Measurements from ENCODE around the gene NDUFS6.

The NDUFS6 gene

DNA sequence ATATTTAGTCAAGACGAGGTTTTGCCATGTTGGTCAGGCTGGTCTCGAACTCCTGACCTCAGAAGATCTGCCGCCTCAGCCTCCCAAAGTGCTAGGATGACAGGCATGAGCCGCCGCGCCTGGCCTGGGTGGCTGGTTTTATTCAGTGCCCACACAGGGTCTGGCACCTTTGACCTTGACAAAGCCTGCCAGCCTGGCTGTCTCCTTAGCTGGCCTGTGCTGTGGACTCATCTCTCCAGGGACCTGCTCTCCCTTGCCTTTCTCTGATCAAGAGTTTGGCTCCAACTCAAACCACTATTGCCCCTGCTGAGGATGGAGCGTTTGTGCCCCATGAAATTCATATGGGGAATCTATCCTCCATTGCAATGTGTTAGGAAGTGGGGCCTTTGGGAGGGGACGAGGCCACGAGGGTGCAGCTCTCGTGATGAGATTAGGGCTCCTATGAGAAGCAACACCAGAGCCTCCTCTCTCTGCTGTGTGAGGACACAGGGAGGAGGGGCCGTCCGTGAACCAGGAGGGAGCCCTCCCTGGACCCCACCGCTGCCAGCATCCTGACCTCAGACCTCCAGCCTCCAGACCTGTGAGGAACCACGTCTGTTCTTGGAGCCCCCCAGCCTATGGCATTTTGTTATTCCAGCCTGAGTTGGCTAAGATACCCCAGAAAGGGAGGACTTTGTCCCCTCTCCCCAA lies 46.5 kb upstream of the NDUFS6 start:
- Histone ChIP-seq H3K36me3 (ENCODE audit: control insufficient read depth in 1 of 2, insufficient read depth in 2 of 2, low read length in 2 of 2) (no peaks in the 10 kb centered on the region), H3K4me2 (ENCODE audit: low read length) (no peak overlapping the region), H3K4me1 (ENCODE audit: control insufficient read depth in 1 of 2, insufficient read depth in 2 of 2, low read length in 2 of 2) (no peaks in the 10 kb centered on the region), H3K79me2 (ENCODE audit: control insufficient read depth, insufficient read depth, low read length, poor library complexity) (no peaks in the 10 kb centered on the region), H4K8ac (ENCODE audit: low read depth, low read length) (no peak overlapping the region), H3K9me3 (ENCODE audit: insufficient read depth, low read depth, low read length) (peaks cover 1% of the 10 kb centered on the region), H3K23ac (ENCODE audit: low read length) (no peak overlapping the region), H3K79me1 (ENCODE audit: low read length) (no peaks in the 10 kb centered on the region), H2AK5ac (ENCODE audit: low read length) (no peak overlapping the region), H4K91ac (ENCODE audit: low read depth, low read length) (no peak overlapping the region), H3K18ac (ENCODE audit: low read length) (no peak overlapping the region), H3K9ac (ENCODE audit: low read length) (no peak overlapping the region), H2BK12ac (ENCODE audit: low read length) (no peak overlapping the region), H2BK5ac (ENCODE audit: low read depth, low read length, poor library complexity) (no peak overlapping the region), H3K4me3 (ENCODE audit: low read depth, low read length) (no peak overlapping the region), H3K27ac (ENCODE audit: low read depth, low read length) (no peak overlapping the region), H2BK120ac (ENCODE audit: insufficient read depth, low read length, poor library complexity) (no peak overlapping the region), H2AFZ (ENCODE audit: insufficient read depth, low read length, poor library complexity) (no peak overlapping the region), H3K27me3 (ENCODE audit: insufficient read depth, low read length) (no peaks in the 10 kb centered on the region), H3K14ac (ENCODE audit: low read length) (no peak overlapping the region), H4K12ac (ENCODE audit: low read depth, low read length) (no peak overlapping the region), H3K4ac (ENCODE audit: low read depth, low read length) (no peak overlapping the region)
- DNase-seq: no peak
- no CpG with 5 or more reads among the region's 14 CpGs for WGBS (ENCODE audit: extremely low coverage, insufficient coverage, insufficient read length)

DNA sequence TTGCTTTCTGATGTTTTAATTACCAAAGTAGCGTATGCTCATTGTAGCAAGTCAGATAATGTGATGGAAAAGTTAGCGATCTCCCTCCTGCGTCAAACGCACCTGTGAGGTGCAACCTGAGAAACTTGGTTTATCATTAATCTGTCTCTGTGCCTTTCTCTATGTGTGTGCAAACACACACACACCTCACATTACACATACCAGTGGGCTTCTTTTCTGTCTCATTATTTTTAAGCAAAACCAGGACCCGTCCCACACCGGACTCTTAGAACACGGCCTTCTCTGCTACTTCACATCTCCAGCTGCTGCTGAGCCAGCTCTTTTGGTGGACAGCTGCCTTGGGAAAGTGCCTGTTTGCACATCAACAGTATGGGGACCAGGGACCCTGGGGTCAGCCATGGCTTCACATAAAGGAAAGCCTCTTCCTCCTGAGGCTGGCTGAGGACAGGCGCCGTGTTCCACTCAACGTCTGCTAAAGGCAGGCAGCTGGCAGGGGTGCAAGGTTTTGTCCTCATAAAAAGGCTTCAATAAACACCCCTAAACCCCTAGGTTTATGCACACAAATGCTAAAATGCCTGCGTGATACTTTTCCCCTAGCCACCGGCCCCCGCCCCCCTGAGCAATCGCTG lies 45.8 kb upstream of the NDUFS6 start:
- Histone ChIP-seq H3K9me3 (ENCODE audit: insufficient read depth, low read depth, low read length) (peaks cover 1% of the 10 kb centered on the region), H3K36me3 (ENCODE audit: control insufficient read depth in 1 of 2, insufficient read depth in 2 of 2, low read length in 2 of 2) (no peaks in the 10 kb centered on the region), H3K27me3 (ENCODE audit: insufficient read depth, low read length) (no peaks in the 10 kb centered on the region), H4K8ac (ENCODE audit: low read depth, low read length) (no peak overlapping the region), H3K4me1 (ENCODE audit: control insufficient read depth in 1 of 2, insufficient read depth in 2 of 2, low read length in 2 of 2) (no peaks in the 10 kb centered on the region), H3K79me1 (ENCODE audit: low read length) (no peaks in the 10 kb centered on the region), H3K27ac (ENCODE audit: low read depth, low read length) (no peak overlapping the region), H2AFZ (ENCODE audit: insufficient read depth, low read length, poor library complexity) (no peak overlapping the region), H3K79me2 (ENCODE audit: control insufficient read depth, insufficient read depth, low read length, poor library complexity) (no peaks in the 10 kb centered on the region), H3K4ac (ENCODE audit: low read depth, low read length) (no peak overlapping the region), H2BK120ac (ENCODE audit: insufficient read depth, low read length, poor library complexity) (no peak overlapping the region), H2AK5ac (ENCODE audit: low read length) (no peak overlapping the region), H4K91ac (ENCODE audit: low read depth, low read length) (no peak overlapping the region), H3K23ac (ENCODE audit: low read length) (no peak overlapping the region), H3K9ac (ENCODE audit: low read length) (no peak overlapping the region), H4K12ac (ENCODE audit: low read depth, low read length) (no peak overlapping the region), H2BK5ac (ENCODE audit: low read depth, low read length, poor library complexity) (no peak overlapping the region), H3K4me3 (ENCODE audit: low read depth, low read length) (no peak overlapping the region), H3K14ac (ENCODE audit: low read length) (no peak overlapping the region), H2BK12ac (ENCODE audit: low read length) (no peak overlapping the region), H3K4me2 (ENCODE audit: low read length) (no peak overlapping the region), H3K18ac (ENCODE audit: low read length) (no peak overlapping the region)
- no CpG with 5 or more reads among the region's 14 CpGs for WGBS (ENCODE audit: extremely low coverage, insufficient coverage, insufficient read length)
- no peak for DNase-seq

DNA sequence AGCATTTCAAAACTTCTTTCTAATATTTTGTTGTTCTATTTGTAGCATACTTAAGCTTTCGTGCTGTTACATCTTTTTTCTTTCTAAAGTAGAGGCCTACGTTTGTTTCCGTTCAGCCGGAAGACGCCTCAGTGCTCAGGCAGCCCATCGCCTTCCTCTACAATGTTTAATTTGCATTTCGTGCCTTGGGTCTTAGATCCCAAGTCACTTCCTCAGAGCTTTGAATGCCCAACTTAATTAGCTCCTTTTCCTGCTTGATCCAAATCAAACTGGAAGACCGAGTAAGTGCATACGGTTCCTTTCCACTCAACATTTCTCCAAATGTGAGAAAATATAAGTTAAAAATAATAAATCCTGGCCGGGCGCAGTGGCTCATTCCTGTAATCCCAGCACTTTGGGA lies 44.7 kb upstream of the NDUFS6 start:
- Histone ChIP-seq H3K27me3 (ENCODE audit: insufficient read depth, low read length) (no peaks in the 10 kb centered on the region), H3K9ac (ENCODE audit: low read length) (no peak overlapping the region), H4K12ac (ENCODE audit: low read depth, low read length) (no peak overlapping the region), H3K9me3 (ENCODE audit: insufficient read depth, low read depth, low read length) (peaks cover 1% of the 10 kb centered on the region), H3K4me3 (ENCODE audit: low read depth, low read length) (no peak overlapping the region), H3K14ac (ENCODE audit: low read length) (no peak overlapping the region), H3K4me2 (ENCODE audit: low read length) (no peak overlapping the region), H3K18ac (ENCODE audit: low read length) (no peak overlapping the region), H3K4ac (ENCODE audit: low read depth, low read length) (no peak overlapping the region), H4K8ac (ENCODE audit: low read depth, low read length) (no peak overlapping the region), H3K79me1 (ENCODE audit: low read length) (no peaks in the 10 kb centered on the region), H3K36me3 (ENCODE audit: control insufficient read depth in 1 of 2, insufficient read depth in 2 of 2, low read length in 2 of 2) (no peaks in the 10 kb centered on the region), H3K27ac (ENCODE audit: low read depth, low read length) (no peak overlapping the region), H3K4me1 (ENCODE audit: control insufficient read depth in 1 of 2, insufficient read depth in 2 of 2, low read length in 2 of 2) (no peaks in the 10 kb centered on the region), H2AK5ac (ENCODE audit: low read length) (no peak overlapping the region), H2BK5ac (ENCODE audit: low read depth, low read length, poor library complexity) (no peak overlapping the region), H2AFZ (ENCODE audit: insufficient read depth, low read length, poor library complexity) (no peak overlapping the region), H3K79me2 (ENCODE audit: control insufficient read depth, insufficient read depth, low read length, poor library complexity) (no peaks in the 10 kb centered on the region), H2BK120ac (ENCODE audit: insufficient read depth, low read length, poor library complexity) (no peak overlapping the region), H3K23ac (ENCODE audit: low read length) (no peak overlapping the region), H2BK12ac (ENCODE audit: low read length) (no peak overlapping the region), H4K91ac (ENCODE audit: low read depth, low read length) (no peak overlapping the region)
- no peak for DNase-seq
- WGBS (ENCODE audit: extremely low coverage, insufficient coverage, insufficient read length): no CpG with 5 or more reads among the region's 11 CpGs

DNA sequence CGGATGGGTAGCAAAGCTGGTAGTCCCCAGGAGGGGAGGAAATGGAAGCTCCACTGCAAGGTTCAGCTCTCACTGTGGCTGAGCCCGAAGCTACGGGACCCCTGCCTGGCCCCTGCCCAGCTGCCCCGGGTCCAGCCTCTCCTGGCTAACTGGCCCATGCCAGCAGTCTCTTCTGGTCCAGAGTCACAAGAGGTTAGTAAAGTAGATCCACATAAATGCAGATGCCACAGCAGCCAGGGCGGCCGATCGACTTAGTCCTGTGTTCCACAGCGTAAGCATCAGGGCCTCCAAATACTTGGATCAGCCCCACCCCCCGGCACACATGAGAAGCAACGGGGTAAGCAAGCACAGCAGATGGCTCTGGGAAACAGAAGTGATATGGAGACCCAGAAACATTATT lies 43.7 kb upstream of the NDUFS6 start:
- Histone ChIP-seq H4K12ac (ENCODE audit: low read depth, low read length) (no peak overlapping the region), H3K79me2 (ENCODE audit: control insufficient read depth, insufficient read depth, low read length, poor library complexity) (no peaks in the 10 kb centered on the region), H2BK120ac (ENCODE audit: insufficient read depth, low read length, poor library complexity) (no peak overlapping the region), H3K9ac (ENCODE audit: low read length) (no peak overlapping the region), H3K18ac (ENCODE audit: low read length) (no peak overlapping the region), H2BK5ac (ENCODE audit: low read depth, low read length, poor library complexity) (no peak overlapping the region), H2BK12ac (ENCODE audit: low read length) (no peak overlapping the region), H2AK5ac (ENCODE audit: low read length) (no peak overlapping the region), H3K4me1 (ENCODE audit: control insufficient read depth in 1 of 2, insufficient read depth in 2 of 2, low read length in 2 of 2) (no peaks in the 10 kb centered on the region), H3K27me3 (ENCODE audit: insufficient read depth, low read length) (no peaks in the 10 kb centered on the region), H3K9me3 (ENCODE audit: insufficient read depth, low read depth, low read length) (no peaks in the 10 kb centered on the region), H3K27ac (ENCODE audit: low read depth, low read length) (no peak overlapping the region), H3K4ac (ENCODE audit: low read depth, low read length) (no peak overlapping the region), H3K4me3 (ENCODE audit: low read depth, low read length) (no peak overlapping the region), H2AFZ (ENCODE audit: insufficient read depth, low read length, poor library complexity) (no peak overlapping the region), H4K8ac (ENCODE audit: low read depth, low read length) (no peak overlapping the region), H4K91ac (ENCODE audit: low read depth, low read length) (no peak overlapping the region), H3K36me3 (ENCODE audit: control insufficient read depth in 1 of 2, insufficient read depth in 2 of 2, low read length in 2 of 2) (no peaks in the 10 kb centered on the region), H3K23ac (ENCODE audit: low read length) (no peak overlapping the region), H3K14ac (ENCODE audit: low read length) (no peak overlapping the region), H3K79me1 (ENCODE audit: low read length) (no peaks in the 10 kb centered on the region), H3K4me2 (ENCODE audit: low read length) (no peak overlapping the region)
- WGBS (ENCODE audit: extremely low coverage, insufficient coverage, insufficient read length): no CpG with 5 or more reads among the region's 10 CpGs
- no peak for DNase-seq
